Islet of Langerhans (tissue), 1 donor: ENCODE measurements around the gene ZXDC.

Experiments used
- FAIRE-seq: peaks from one replicate; lab custom pipeline; 2011; peaks lifted over from hg19 to GRCh38; lab: Jason Lieb, UNC

Gene ZXDC

GRCh38 chr3:126394179-126394976 is 81.3 kb downstream of the ZXDC start, which contains the start of gene CFAP100:
TSS of gene CFAP100 (plus strand) at chr3:126394909. CDS start at chr3:126396001, 1,092 bp downstream.
- no peak for FAIRE-seq

GRCh38 chr3:126393563-126393962 is 82.1 kb downstream of the ZXDC start:
- FAIRE-seq, result no peak

- FAIRE-seq, result no peak
These were observed 83.4 kb downstream of the ZXDC start for GRCh38 chr3:126392246-126392645.

GRCh38 chr3:126391631-126392030 is 84.1 kb downstream of the ZXDC start:
- no peak for FAIRE-seq

GRCh38 chr3:126390751-126391150 is 84.9 kb downstream of the ZXDC start:
- no peak for FAIRE-seq

- no peak for FAIRE-seq
These were observed 85.5 kb downstream of the ZXDC start for GRCh38 chr3:126390201-126390600.

- FAIRE-seq, result no peak
These were observed 85.9 kb downstream of the ZXDC start for GRCh38 chr3:126389794-126390146.

GRCh38 chr3:126389112-126389793 is 86.4 kb downstream of the ZXDC start:
- no peak for FAIRE-seq
